HG02610 (cell line): ENCODE data around the gene MIGA2.

Experiments
- ATAC-seq: cut with Tn5 transposase; IDR thresholded peaks from one replicate; pipeline ENCODE4 v1.9.1; 2021; ENCODE audit warnings: mild to moderate bottlenecking, moderate library complexity; ENCODE audit not compliant: unreplicated experiment

MIGA2 gene

GRCh38 chr9:129010267-129010975 is 26.0 kb upstream of the MIGA2 start:
- no peak for ATAC-seq

GRCh38 chr9:129011170-129011569 is 25.3 kb upstream of the MIGA2 start:
- ATAC-seq, result no peak

- ATAC-seq, result no peak
Measured at GRCh38 chr9:129011761-129012181, 24.7 kb upstream of the MIGA2 start.

GRCh38 chr9:129012343-129012742 is 24.1 kb upstream of the MIGA2 start:
- no peak for ATAC-seq

GRCh38 chr9:129012893-129013448 is 23.5 kb upstream of the MIGA2 start:
- no peak for ATAC-seq

- no peak for ATAC-seq
Measured at GRCh38 chr9:129013674-129014073, 22.8 kb upstream of the MIGA2 start.

GRCh38 chr9:129014124-129014523 is 22.3 kb upstream of the MIGA2 start:
- ATAC-seq, result no peak

- no peak for ATAC-seq
Measured at GRCh38 chr9:129014608-129015007, 21.8 kb upstream of the MIGA2 start.

GRCh38 chr9:129021091-129021490 is 15.3 kb upstream of the MIGA2 start:
- no peak for ATAC-seq

- no peak for ATAC-seq
Measured at GRCh38 chr9:129022037-129022436, 14.4 kb upstream of the MIGA2 start.

GRCh38 chr9:129023036-129023907 is 13.2 kb upstream of the MIGA2 start:
- no peak for ATAC-seq

GRCh38 chr9:129023908-129024233 is 12.6 kb upstream of the MIGA2 start:
- no peak for ATAC-seq

- no peak for ATAC-seq
Measured at GRCh38 chr9:129026442-129027223, 9.8 kb upstream of the MIGA2 start.

GRCh38 chr9:129027224-129027684 is 9.2 kb upstream of the MIGA2 start:
- ATAC-seq, result no peak

- ATAC-seq, result peak; percentile 32
Measured at GRCh38 chr9:129027685-129028191, 8.7 kb upstream of the MIGA2 start.

- ATAC-seq, result peak; percentile 76
Measured at GRCh38 chr9:129028192-129028966, 8.0 kb upstream of the MIGA2 start, which contains the start of gene SH3GLB2. SH3GLB2 (minus strand) TSS chr9:129028331; CDS start chr9:129028154, 177 bp downstream.

- ATAC-seq, result no peak
Measured at GRCh38 chr9:129030191-129030590, 6.2 kb upstream of the MIGA2 start.

- ATAC-seq, result no peak
Measured at GRCh38 chr9:129031514-129031913, 4.9 kb upstream of the MIGA2 start.

GRCh38 chr9:129032541-129033159 is 3.8 kb upstream of the MIGA2 start:
- ATAC-seq, result no peak

- ATAC-seq, result no peak
Measured at GRCh38 chr9:129033216-129033615, 3.2 kb upstream of the MIGA2 start.
